ENCODE measurements around the gene TMEM140.

TMEM140 gene

DNA sequence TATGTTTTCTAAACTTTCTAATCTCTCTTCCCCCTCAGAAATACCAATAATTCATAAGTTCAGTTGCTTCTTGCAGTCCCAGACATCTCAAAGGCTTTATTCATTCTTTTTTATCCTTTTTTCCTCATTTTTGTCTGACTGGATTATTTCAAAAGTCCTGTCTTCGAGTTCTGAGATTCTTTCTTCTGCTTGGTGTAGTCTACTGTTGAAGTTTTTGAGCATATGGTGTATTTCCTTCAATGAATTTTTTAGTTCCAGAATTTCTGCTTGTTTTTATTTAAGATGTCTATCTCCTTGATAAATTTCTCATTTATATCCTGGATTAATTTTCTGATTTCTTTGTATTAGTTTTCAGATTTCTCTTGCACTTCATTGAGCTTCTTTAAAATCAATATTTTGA lies 8.4 kb downstream of the TMEM140 start:
- no peaks in the 10 kb centered on the region for H3K9me3 ChIP-seq (ENCODE audit: control insufficient read depth in 2 of 2, low read length in 2 of 2)
- peaks cover 0 to 7% of the 10 kb centered on the region in 2 donors for H3K36me3 ChIP-seq (ENCODE audit: control insufficient read depth in 2 of 2, insufficient read depth in 2 of 2, low read length in 2 of 2)
- H3K4me1 ChIP-seq (ENCODE audit: control insufficient read depth in 2 of 2, insufficient read depth in 2 of 2, low read length in 2 of 2): peaks cover 12 to 14% of the 10 kb centered on the region in 2 donors
- H3K9ac ChIP-seq (ENCODE audit: low read depth in 1 of 2, low read length in 2 of 2): no peak overlapping the region
- H3K27ac ChIP-seq (ENCODE audit: low read depth in 2 of 2, low read length in 2 of 2): no peak overlapping the region
- H3K27me3 ChIP-seq (ENCODE audit: control insufficient read depth in 2 of 2, insufficient read depth in 2 of 2, low read length in 2 of 2): no peaks in the 10 kb centered on the region
- H3K4me3 ChIP-seq (ENCODE audit: low read length in 2 of 2): no peak overlapping the region

DNA sequence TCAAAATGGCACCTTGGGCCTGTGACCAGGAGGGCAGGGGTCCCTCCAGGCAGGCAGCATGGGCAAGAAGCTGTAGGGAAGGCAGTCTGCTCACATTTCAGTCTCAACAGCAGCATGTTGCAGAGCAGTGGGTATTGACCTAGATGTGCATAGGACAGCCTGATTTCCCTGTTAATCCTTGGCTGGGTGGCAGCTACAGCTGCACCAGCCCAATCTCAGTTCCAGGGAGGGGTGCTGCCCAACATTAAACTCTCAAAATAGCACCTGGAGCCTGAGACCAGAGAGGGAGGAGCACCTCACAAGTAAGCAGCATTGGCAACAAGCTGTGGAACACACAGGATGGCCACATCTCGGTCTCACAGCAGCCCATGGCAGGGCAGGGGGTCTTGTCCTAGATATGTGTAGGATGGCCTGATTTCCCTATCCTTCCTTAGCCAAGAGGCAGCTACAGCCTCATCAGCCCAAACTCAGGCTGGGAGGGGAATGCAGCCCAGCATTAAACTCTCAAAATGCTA lies 10.3 kb downstream of the TMEM140 start:
- H3K27ac ChIP-seq (ENCODE audit: low read depth in 2 of 2, low read length in 2 of 2): no peak overlapping the region
- H3K9me3 ChIP-seq (ENCODE audit: control insufficient read depth in 2 of 2, low read length in 2 of 2): no peaks in the 10 kb centered on the region
- no peak overlapping the region for H3K4me3 ChIP-seq (ENCODE audit: low read length in 2 of 2)
- no peaks in the 10 kb centered on the region for H3K27me3 ChIP-seq (ENCODE audit: control insufficient read depth in 2 of 2, insufficient read depth in 2 of 2, low read length in 2 of 2)
- H3K36me3 ChIP-seq (ENCODE audit: control insufficient read depth in 2 of 2, insufficient read depth in 2 of 2, low read length in 2 of 2): peaks cover 0 to 7% of the 10 kb centered on the region in 2 donors
- H3K4me1 ChIP-seq (ENCODE audit: control insufficient read depth in 2 of 2, insufficient read depth in 2 of 2, low read length in 2 of 2): peaks cover 12 to 14% of the 10 kb centered on the region in 2 donors
- no peak overlapping the region for H3K9ac ChIP-seq (ENCODE audit: low read depth in 1 of 2, low read length in 2 of 2)

DNA sequence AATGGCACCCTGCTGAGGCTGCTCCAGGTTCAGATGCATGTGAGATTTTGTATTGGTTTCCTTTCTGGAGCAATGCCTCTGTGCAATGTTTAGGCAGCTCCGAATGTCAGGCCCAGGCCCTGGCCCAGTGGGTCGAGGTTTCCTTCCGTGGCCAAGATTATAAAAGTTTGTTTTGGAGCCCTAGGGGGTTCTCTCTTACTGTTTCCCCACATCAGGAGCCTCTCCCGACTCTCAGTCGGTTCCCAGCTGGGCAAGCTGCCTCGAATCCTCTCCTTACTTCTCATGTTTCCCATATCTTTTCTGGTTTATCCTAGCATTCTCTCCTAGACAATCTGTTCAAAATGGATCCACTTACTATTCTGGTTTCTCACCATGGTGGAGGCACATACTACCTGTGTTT lies 11.0 kb downstream of the TMEM140 start:
- H3K9me3 ChIP-seq (ENCODE audit: control insufficient read depth in 2 of 2, low read length in 2 of 2): no peaks in the 10 kb centered on the region
- no peaks in the 10 kb centered on the region for H3K27me3 ChIP-seq (ENCODE audit: control insufficient read depth in 2 of 2, insufficient read depth in 2 of 2, low read length in 2 of 2)
- peaks cover 0 to 7% of the 10 kb centered on the region in 2 donors for H3K36me3 ChIP-seq (ENCODE audit: control insufficient read depth in 2 of 2, insufficient read depth in 2 of 2, low read length in 2 of 2)
- H3K4me3 ChIP-seq (ENCODE audit: low read length in 2 of 2): no peak overlapping the region
- H3K27ac ChIP-seq (ENCODE audit: low read depth in 2 of 2, low read length in 2 of 2): peak overlapping the region in 1 of 2 donors; percentile 40
- H3K4me1 ChIP-seq (ENCODE audit: control insufficient read depth in 2 of 2, insufficient read depth in 2 of 2, low read length in 2 of 2): peaks cover 12 to 14% of the 10 kb centered on the region in 2 donors
- H3K9ac ChIP-seq (ENCODE audit: low read depth in 1 of 2, low read length in 2 of 2): no peak overlapping the region

DNA sequence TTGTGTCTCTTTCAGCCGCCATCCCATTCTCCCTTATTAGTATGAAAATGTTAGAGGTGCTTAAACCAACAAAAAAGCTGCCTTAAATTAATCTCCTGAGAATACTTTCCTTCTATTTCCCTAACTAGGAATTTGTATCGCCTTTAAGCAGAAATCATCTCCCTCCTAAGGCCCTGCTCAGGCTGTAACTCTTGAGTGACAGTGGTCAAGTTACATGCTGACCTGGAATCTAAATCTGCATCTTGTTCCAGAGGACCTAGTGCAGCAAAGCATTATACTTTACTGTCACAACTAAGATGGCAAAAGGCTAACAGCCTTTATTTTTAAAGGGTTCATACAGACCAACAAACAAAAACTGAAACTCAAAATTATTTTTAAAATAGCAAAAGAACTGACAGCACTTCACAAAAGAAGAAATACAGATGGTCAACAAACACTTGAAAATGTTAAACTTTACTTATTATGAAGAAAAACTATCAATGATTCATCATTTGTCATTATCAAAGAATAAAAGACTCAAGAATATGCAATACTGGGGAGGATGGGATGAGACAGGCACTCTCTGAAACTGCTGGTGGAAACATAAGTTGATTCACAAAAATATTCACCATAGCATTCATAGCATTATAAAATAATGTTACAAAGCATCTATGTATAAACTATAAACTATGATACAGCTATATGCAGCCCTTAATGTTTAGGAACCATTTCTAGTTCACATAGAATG lies 11.7 kb downstream of the TMEM140 start:
- Histone ChIP-seq H3K4me1 (ENCODE audit: control insufficient read depth in 2 of 2, insufficient read depth in 2 of 2, low read length in 2 of 2) (peaks cover 12 to 14% of the 10 kb centered on the region in 2 donors), H3K36me3 (ENCODE audit: control insufficient read depth in 2 of 2, insufficient read depth in 2 of 2, low read length in 2 of 2) (peaks cover 0 to 13% of the 10 kb centered on the region in 2 donors), H3K27ac (ENCODE audit: low read depth in 2 of 2, low read length in 2 of 2) (peak overlapping the region; percentile 39 to 61), H3K9me3 (ENCODE audit: control insufficient read depth in 2 of 2, low read length in 2 of 2) (no peaks in the 10 kb centered on the region), H3K27me3 (ENCODE audit: control insufficient read depth in 2 of 2, insufficient read depth in 2 of 2, low read length in 2 of 2) (no peaks in the 10 kb centered on the region), H3K4me3 (ENCODE audit: low read length in 2 of 2) (no peak overlapping the region), H3K9ac (ENCODE audit: low read depth in 1 of 2, low read length in 2 of 2) (no peak overlapping the region)

DNA sequence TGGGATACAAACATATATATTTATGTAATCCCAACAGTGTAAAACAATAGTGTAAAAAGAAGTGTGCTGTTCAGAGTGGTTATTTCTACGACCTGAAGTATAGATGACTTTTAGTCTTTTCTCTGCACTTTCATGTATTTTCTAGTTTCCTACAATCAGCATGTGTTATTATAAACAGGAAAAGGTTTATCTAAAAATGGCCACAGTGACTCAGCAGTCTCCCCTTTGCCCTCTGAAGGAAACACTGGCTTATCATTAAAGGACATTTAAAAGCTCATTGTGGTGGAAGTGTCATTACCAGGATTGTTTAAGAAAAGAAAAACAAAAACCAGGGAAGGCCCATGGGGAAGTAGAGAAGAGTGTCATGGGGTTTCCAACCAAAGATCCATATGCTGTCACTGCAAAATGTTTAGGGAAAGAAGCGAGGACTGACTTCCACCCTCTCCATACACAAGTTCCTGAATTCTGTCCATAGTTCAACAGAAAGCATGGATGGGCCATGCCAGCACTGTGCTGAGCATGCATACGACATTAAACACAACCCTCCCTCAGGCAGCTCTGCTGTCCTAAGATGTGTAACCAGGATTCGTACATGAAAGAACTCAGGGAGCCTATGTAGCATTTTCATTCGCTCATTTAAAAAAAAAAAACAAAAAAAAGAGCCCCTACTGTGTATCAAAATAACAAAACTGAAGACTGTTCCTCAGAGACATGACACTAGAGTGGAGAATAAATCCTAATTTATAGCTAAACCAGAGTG lies 12.4 kb downstream of the TMEM140 start:
- H3K9me3 ChIP-seq (ENCODE audit: control insufficient read depth in 2 of 2, low read length in 2 of 2): no peaks in the 10 kb centered on the region
- no peak overlapping the region for H3K9ac ChIP-seq (ENCODE audit: low read depth in 1 of 2, low read length in 2 of 2)
- H3K4me3 ChIP-seq (ENCODE audit: low read length in 2 of 2): peak overlapping the region in 1 of 2 donors; percentile 8
- peaks cover 12 to 14% of the 10 kb centered on the region in 2 donors for H3K4me1 ChIP-seq (ENCODE audit: control insufficient read depth in 2 of 2, insufficient read depth in 2 of 2, low read length in 2 of 2)
- peak overlapping the region; percentile 39 to 61 for H3K27ac ChIP-seq (ENCODE audit: low read depth in 2 of 2, low read length in 2 of 2)
- no peaks in the 10 kb centered on the region for H3K27me3 ChIP-seq (ENCODE audit: control insufficient read depth in 2 of 2, insufficient read depth in 2 of 2, low read length in 2 of 2)
- peaks cover 3 to 18% of the 10 kb centered on the region in 2 donors for H3K36me3 ChIP-seq (ENCODE audit: control insufficient read depth in 2 of 2, insufficient read depth in 2 of 2, low read length in 2 of 2)

DNA sequence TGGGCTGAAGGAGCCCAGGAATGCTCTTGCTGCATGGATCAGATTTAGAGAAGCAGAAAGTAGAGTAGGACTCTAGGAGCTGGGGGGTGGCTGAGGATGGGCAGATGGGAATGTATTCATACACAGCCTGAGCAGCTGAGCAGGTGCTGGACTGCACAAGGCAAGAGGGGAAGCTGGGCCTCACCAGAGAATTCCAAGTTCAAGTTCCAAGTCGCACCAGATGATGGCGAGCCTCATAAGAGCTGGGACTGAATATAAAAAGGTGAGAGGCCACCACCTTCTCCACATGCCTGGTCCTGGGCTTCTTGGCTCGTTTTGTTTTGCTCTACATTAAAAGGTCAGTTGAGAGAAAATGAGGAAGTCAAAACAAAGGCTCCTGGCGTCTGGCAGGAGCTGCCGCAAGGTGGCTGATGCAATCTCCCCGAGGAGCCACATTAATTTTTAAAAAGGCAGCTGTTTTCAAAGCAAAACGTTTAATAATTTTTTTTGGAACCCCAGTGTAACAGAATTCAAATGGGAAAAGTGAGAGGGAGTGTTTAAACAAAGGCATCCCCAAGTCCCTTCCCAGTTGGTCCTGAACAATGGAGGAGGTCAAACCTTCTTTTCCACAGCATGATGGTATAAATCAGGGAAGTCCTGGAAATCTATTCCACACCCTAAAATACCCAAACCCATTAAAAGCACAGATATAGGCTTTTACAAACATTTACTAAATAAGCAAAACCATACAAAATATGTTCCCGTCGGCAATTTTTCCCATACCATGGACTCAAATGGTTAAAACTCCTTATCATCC lies 13.2 kb downstream of the TMEM140 start:
- Histone ChIP-seq H3K4me1 (ENCODE audit: control insufficient read depth in 2 of 2, insufficient read depth in 2 of 2, low read length in 2 of 2) (peaks cover 12 to 14% of the 10 kb centered on the region in 2 donors), H3K36me3 (ENCODE audit: control insufficient read depth in 2 of 2, insufficient read depth in 2 of 2, low read length in 2 of 2) (peaks cover 11 to 26% of the 10 kb centered on the region in 2 donors), H3K27me3 (ENCODE audit: control insufficient read depth in 2 of 2, insufficient read depth in 2 of 2, low read length in 2 of 2) (no peaks in the 10 kb centered on the region), H3K27ac (ENCODE audit: low read depth in 2 of 2, low read length in 2 of 2) (peak overlapping the region; percentile 39 to 61), H3K9me3 (ENCODE audit: control insufficient read depth in 2 of 2, low read length in 2 of 2) (no peaks in the 10 kb centered on the region), H3K4me3 (ENCODE audit: low read length in 2 of 2) (no peak overlapping the region), H3K9ac (ENCODE audit: low read depth in 1 of 2, low read length in 2 of 2) (no peak overlapping the region)

DNA sequence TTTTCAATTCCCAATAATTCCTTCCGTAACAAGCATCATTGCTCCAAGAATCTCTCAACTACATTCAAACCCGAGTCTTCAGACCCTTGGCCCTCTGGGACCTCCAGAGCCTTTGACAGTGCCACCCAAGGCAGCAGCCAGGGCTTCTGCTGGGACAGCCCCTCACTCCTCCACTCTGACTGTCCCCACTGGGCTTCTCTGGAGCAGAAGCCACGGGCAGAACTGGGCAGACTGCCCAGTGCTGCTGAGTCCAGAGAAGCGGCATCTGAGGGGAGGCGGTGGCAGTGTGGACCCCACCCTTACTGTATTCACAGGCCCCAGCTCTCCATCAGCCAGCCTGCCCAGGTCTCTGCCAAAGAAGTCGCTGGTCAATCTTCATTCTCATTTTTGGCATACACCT lies 13.8 kb downstream of the TMEM140 start:
- H3K27me3 ChIP-seq (ENCODE audit: control insufficient read depth in 2 of 2, insufficient read depth in 2 of 2, low read length in 2 of 2): no peaks in the 10 kb centered on the region
- no peak overlapping the region for H3K27ac ChIP-seq (ENCODE audit: low read depth in 2 of 2, low read length in 2 of 2)
- H3K4me3 ChIP-seq (ENCODE audit: low read length in 2 of 2): no peak overlapping the region
- peaks cover 12 to 14% of the 10 kb centered on the region in 2 donors for H3K4me1 ChIP-seq (ENCODE audit: control insufficient read depth in 2 of 2, insufficient read depth in 2 of 2, low read length in 2 of 2)
- H3K9me3 ChIP-seq (ENCODE audit: control insufficient read depth in 2 of 2, low read length in 2 of 2): no peaks in the 10 kb centered on the region
- peaks cover 17 to 32% of the 10 kb centered on the region in 2 donors for H3K36me3 ChIP-seq (ENCODE audit: control insufficient read depth in 2 of 2, insufficient read depth in 2 of 2, low read length in 2 of 2)
- H3K9ac ChIP-seq (ENCODE audit: low read depth in 1 of 2, low read length in 2 of 2): no peak overlapping the region

DNA sequence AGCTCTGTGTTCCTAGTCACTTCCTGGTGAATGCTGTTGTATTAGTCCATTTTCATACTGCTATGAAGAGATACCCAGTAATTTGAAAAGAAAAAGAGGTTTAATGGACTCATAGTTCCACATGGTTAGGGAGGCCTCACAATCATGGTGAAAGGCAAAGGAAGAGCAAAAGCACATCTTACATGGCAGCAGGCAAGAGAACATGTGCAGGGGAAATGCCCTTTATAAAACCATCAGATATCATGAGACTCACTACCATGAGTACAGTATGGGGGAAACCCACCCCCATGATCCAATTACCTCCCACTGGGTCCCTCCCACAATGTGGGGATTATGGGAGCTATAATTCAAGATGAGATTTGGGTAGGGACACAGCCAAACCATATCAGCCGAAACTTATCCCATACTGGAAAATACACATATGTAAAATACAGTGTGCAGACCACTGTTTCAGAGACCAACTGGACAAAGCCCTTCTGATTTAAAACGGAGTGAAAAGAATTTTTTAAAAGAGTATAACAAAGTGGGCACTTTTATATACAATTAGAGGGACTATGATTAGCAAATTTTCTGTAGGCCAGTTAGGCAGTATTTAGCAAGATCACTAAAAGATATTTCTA lies 14.6 kb downstream of the TMEM140 start:
- no peak overlapping the region for H3K4me3 ChIP-seq (ENCODE audit: low read length in 2 of 2)
- no peak overlapping the region for H3K9ac ChIP-seq (ENCODE audit: low read depth in 1 of 2, low read length in 2 of 2)
- no peak overlapping the region for H3K27ac ChIP-seq (ENCODE audit: low read depth in 2 of 2, low read length in 2 of 2)
- H3K36me3 ChIP-seq (ENCODE audit: control insufficient read depth in 2 of 2, insufficient read depth in 2 of 2, low read length in 2 of 2): peaks cover 26 to 41% of the 10 kb centered on the region in 2 donors
- H3K9me3 ChIP-seq (ENCODE audit: control insufficient read depth in 2 of 2, low read length in 2 of 2): no peaks in the 10 kb centered on the region
- peaks cover 12 to 14% of the 10 kb centered on the region in 2 donors for H3K4me1 ChIP-seq (ENCODE audit: control insufficient read depth in 2 of 2, insufficient read depth in 2 of 2, low read length in 2 of 2)
- H3K27me3 ChIP-seq (ENCODE audit: control insufficient read depth in 2 of 2, insufficient read depth in 2 of 2, low read length in 2 of 2): no peaks in the 10 kb centered on the region

DNA sequence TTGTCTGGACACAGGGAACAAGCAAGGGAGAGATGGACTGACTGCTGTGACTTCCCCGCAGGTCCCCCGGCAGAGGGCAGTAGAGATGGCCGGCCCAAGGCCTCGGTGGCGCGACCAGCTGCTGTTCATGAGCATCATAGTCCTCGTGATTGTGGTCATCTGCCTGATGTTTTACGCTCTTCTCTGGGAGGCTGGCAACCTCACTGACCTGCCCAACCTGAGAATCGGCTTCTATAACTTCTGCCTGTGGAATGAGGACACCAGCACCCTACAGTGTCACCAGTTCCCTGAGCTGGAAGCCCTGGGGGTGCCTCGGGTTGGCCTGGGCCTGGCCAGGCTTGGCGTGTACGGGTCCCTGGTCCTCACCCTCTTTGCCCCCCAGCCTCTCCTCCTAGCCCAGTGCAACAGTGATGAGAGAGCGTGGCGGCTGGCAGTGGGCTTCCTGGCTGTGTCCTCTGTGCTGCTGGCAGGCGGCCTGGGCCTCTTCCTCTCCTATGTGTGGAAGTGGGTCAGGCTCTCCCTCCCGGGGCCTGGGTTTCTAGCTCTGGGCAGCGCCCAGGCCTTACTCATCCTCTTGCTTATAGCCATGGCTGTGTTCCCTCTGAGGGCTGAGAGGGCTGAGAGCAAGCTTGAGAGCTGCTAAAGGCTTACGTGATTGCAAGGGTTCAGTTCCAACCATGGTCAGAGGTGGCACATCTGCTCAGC lies 16.6 kb downstream of the TMEM140 start:
- H3K9me3 ChIP-seq (ENCODE audit: control insufficient read depth in 2 of 2, low read length in 2 of 2): no peaks in the 10 kb centered on the region
- peaks cover 35 to 50% of the 10 kb centered on the region in 2 donors for H3K36me3 ChIP-seq (ENCODE audit: control insufficient read depth in 2 of 2, insufficient read depth in 2 of 2, low read length in 2 of 2)
- no peaks in the 10 kb centered on the region for H3K27me3 ChIP-seq (ENCODE audit: control insufficient read depth in 2 of 2, insufficient read depth in 2 of 2, low read length in 2 of 2)
- H3K4me1 ChIP-seq (ENCODE audit: control insufficient read depth in 2 of 2, insufficient read depth in 2 of 2, low read length in 2 of 2): peaks cover 22 to 27% of the 10 kb centered on the region in 2 donors
- H3K4me3 ChIP-seq (ENCODE audit: low read length in 2 of 2): no peak overlapping the region
- H3K9ac ChIP-seq (ENCODE audit: low read depth in 1 of 2, low read length in 2 of 2): no peak overlapping the region
- no peak overlapping the region for H3K27ac ChIP-seq (ENCODE audit: low read depth in 2 of 2, low read length in 2 of 2)
